Vagina (tissue), 2 donors: ENCODE results near the gene ZNF322.

Source experiments
- POLR2A ChIP-seq, 2 donors: fragments of 450-650 bp; IDR thresholded peaks; one replicate each; pipeline ENCODE4 v1.6.1; 2017; ENCODE audit warnings: antibody characterized with exemption in 2 of 2, mild to moderate bottlenecking in 2 of 2, moderate library complexity in 2 of 2
- POLR2AphosphoS5 ChIP-seq, 2 donors: sonication (generic); formaldehyde crosslinking; IDR thresholded peaks; one replicate each; pipeline ENCODE4 v1.9.0; 2017; ENCODE audit warnings: antibody characterized with exemption in 2 of 2, mild to moderate bottlenecking in 2 of 2, low read depth in 1 of 2; ENCODE audit not compliant: insufficient read depth in 1 of 2
- TF ChIP-seq, protein P1 (sequence below), 3 experiments: fragments of 450-650 bp in 2 of 3; fragments of 200-600 bp in 1 of 3; sonication (generic) in 1 of 3; IDR thresholded peaks; one replicate each; pipeline ENCODE4 v1.5.1; 2017 to 2019; ENCODE audit warnings: antibody characterized with exemption in 3 of 3, mild to moderate bottlenecking in 2 of 3, moderate library complexity in 2 of 3

DNA sequence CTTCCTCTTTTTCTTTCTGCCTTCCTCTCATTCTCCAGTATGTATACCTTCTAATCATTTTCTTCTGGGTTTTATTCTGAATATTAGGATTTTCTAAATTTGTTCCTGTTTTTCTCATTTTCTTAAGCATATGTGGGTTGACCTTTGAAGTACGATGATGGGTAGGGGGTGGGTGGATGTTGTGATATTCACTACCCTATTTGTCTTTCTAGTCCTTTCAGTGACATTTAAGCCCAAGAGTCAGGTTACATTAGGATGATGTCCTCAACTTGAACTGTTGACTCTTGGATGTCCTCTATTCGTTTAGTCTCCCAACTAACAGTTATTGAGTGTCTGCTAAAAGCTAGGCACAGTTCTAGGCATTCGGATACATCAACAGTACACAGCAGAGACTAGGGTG is 55.5 kb downstream of the ZNF322 start:
- no peak for TF ChIP-seq POLR2A (IDR thresholded peaks at IDR 0.05)
- TF ChIP-seq, protein P1, sequence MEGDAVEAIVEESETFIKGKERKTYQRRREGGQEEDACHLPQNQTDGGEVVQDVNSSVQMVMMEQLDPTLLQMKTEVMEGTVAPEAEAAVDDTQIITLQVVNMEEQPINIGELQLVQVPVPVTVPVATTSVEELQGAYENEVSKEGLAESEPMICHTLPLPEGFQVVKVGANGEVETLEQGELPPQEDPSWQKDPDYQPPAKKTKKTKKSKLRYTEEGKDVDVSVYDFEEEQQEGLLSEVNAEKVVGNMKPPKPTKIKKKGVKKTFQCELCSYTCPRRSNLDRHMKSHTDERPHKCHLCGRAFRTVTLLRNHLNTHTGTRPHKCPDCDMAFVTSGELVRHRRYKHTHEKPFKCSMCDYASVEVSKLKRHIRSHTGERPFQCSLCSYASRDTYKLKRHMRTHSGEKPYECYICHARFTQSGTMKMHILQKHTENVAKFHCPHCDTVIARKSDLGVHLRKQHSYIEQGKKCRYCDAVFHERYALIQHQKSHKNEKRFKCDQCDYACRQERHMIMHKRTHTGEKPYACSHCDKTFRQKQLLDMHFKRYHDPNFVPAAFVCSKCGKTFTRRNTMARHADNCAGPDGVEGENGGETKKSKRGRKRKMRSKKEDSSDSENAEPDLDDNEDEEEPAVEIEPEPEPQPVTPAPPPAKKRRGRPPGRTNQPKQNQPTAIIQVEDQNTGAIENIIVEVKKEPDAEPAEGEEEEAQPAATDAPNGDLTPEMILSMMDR (IDR thresholded peaks at IDR 0.05): no peak
- no peak for TF ChIP-seq POLR2AphosphoS5 (IDR thresholded peaks at IDR 0.05; ENCODE audit: insufficient read depth in 1 of 2, low read depth in 1 of 2)
